Testis (tissue), 2 donors: ENCODE measurements around the gene KRTAP19-8.

Source experiments
- POLR2A ChIP-seq: fragments of 450-650 bp; IDR thresholded peaks from one replicate; pipeline ENCODE4 v1.6.1; 2017; ENCODE audit warnings: antibody characterized with exemption, mild to moderate bottlenecking, moderate library complexity
- TF ChIP-seq, protein P1 (sequence below), 3 experiments: fragments of 450-650 bp in 2 of 3; fragments of 200-600 bp in 1 of 3; sonication (generic) in 1 of 3; IDR thresholded peaks; one replicate each; pipeline ENCODE4 v1.5.1; 2016 to 2019; ENCODE audit warnings: antibody characterized with exemption in 3 of 3, mild to moderate bottlenecking in 2 of 3, moderate library complexity in 1 of 3

DNA sequence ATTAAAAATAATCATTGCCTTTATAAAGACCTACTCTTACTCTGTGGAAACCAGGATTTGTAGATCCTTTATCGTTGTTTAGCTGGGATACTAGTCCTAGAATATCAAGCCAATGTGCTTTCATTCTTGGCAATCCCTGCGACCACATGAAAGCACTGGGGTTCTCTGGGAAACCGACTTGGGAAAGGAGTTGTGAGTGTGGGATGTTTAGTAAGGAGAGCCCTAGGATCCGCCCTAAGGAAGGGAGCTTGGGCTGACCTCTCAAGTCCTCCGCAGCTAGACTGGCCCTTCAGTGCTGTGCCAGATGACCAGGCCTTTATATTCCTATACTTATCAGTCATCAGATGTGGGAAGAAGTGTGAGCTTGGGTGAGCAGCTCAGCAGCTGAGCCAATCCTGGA, 5.2 kb upstream of the KRTAP19-8 start:
- TF ChIP-seq, protein P1, sequence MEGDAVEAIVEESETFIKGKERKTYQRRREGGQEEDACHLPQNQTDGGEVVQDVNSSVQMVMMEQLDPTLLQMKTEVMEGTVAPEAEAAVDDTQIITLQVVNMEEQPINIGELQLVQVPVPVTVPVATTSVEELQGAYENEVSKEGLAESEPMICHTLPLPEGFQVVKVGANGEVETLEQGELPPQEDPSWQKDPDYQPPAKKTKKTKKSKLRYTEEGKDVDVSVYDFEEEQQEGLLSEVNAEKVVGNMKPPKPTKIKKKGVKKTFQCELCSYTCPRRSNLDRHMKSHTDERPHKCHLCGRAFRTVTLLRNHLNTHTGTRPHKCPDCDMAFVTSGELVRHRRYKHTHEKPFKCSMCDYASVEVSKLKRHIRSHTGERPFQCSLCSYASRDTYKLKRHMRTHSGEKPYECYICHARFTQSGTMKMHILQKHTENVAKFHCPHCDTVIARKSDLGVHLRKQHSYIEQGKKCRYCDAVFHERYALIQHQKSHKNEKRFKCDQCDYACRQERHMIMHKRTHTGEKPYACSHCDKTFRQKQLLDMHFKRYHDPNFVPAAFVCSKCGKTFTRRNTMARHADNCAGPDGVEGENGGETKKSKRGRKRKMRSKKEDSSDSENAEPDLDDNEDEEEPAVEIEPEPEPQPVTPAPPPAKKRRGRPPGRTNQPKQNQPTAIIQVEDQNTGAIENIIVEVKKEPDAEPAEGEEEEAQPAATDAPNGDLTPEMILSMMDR (IDR thresholded peaks at IDR 0.05) = no peak
- no peak for TF ChIP-seq POLR2A
